GM13976 (cell line): ENCODE results near the gene LRCH4.

Experiments
- DNase-seq: peaks from one replicate; pipeline ENCODE4 v3.0.0; 2012; ENCODE audit warnings: low spot score
- in situ Hi-C: fragments of 300-500 bp; cut with MboI; formaldehyde crosslinking; loops from one replicate; pipeline ENCODE4 v1.12.0; 2022; ENCODE audit warnings: low sequenced_read_pairs, mixed read lengths, inconsistent platforms; ENCODE audit not compliant: unreplicated experiment
- TF ChIP-seq, protein P1 (sequence below): IDR thresholded peaks from 2 replicates; pipeline ENCODE4 v1.5.1; 2012; ENCODE audit warnings: borderline replicate concordance, mild to moderate bottlenecking; ENCODE audit not compliant: insufficient read depth; ENCODE audit errors: extremely low read depth, missing control alignments, control extremely low read depth

The LRCH4 gene

DNA sequence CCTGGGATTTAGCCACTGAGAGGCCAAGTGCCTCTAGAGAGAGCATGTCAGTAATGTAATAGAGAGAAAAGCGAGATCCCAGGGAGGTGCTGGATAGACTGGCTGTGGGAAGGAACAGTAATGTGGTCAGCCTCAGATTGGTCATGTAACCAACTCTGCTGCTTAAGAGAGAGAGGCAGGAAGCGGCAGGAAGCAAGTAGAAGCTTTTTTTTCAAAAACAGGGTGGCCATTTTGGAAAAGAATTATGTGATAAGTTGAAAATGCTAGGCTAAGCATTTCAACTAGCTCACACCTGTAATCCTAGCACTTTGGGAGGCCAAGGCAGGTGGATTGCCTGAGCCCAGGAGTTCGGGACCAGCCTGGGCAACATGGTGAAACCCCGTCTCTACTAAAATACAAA lies 12.5 kb upstream of the LRCH4 start:
- in situ Hi-C loops: no loop called here
- TF ChIP-seq, protein P1, sequence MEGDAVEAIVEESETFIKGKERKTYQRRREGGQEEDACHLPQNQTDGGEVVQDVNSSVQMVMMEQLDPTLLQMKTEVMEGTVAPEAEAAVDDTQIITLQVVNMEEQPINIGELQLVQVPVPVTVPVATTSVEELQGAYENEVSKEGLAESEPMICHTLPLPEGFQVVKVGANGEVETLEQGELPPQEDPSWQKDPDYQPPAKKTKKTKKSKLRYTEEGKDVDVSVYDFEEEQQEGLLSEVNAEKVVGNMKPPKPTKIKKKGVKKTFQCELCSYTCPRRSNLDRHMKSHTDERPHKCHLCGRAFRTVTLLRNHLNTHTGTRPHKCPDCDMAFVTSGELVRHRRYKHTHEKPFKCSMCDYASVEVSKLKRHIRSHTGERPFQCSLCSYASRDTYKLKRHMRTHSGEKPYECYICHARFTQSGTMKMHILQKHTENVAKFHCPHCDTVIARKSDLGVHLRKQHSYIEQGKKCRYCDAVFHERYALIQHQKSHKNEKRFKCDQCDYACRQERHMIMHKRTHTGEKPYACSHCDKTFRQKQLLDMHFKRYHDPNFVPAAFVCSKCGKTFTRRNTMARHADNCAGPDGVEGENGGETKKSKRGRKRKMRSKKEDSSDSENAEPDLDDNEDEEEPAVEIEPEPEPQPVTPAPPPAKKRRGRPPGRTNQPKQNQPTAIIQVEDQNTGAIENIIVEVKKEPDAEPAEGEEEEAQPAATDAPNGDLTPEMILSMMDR: no peak
- no peak for DNase-seq

- in situ Hi-C loops: no loop called here
- TF ChIP-seq, protein P1: no peak
- no peak for DNase-seq
Observed at GRCh38 chr7:100595188-100595587, 9.3 kb upstream of the LRCH4 start.

DNA sequence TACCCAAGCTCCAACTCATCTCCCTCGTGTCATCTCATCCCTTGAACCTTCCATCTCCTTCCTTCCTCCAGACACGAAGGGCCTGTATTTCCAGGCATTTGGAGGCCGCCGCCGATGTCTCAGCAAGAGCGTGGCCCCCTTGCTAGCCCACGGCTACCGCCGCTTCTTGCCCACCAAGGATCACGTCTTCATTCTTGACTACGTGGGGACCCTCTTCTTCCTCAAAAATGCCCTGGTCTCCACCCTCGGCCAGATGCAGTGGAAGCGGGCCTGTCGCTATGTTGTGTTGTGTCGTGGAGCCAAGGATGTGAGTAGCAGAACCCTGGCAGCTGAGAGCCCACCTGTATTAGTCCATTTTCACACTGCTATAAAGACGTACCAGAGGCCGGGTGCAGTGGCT lies 5.7 kb upstream of the LRCH4 start:
- in situ Hi-C loops: no loop called here
- no peak for DNase-seq
- TF ChIP-seq, protein P1: no peak

DNA sequence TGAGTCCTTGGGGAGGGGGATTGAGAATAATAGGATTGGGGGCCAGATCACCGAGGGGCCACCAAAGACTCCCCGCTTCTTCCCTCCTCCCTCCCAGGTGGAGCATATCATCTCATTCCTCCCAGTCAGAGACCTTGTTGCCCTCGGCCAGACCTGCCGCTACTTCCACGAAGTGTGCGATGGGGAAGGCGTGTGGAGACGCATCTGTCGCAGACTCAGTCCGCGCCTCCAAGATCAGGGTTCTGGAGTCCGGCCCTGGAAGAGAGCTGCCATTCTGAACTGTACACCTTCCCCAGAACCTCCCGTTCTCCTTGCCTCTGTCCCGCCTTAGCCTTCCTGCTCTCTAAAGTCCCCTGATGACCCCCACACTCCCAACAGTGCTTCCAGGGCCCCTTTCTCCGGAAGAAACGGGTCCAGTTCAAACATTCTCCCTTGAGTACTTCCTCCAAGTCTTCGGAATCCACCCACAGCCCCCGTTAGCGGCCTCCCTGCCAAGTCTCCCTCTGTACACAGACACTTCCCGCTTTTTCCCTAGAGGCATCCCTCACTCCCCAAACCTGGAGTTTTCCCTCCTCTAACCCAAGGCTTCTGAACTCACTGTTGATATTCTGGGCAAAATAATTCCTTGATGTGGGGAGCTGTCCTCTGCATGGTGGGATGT lies 4.3 kb upstream of the LRCH4 start:
- no peak for DNase-seq
- TF ChIP-seq, protein P1: no peak
- in situ Hi-C loops: no loop called here

DNA sequence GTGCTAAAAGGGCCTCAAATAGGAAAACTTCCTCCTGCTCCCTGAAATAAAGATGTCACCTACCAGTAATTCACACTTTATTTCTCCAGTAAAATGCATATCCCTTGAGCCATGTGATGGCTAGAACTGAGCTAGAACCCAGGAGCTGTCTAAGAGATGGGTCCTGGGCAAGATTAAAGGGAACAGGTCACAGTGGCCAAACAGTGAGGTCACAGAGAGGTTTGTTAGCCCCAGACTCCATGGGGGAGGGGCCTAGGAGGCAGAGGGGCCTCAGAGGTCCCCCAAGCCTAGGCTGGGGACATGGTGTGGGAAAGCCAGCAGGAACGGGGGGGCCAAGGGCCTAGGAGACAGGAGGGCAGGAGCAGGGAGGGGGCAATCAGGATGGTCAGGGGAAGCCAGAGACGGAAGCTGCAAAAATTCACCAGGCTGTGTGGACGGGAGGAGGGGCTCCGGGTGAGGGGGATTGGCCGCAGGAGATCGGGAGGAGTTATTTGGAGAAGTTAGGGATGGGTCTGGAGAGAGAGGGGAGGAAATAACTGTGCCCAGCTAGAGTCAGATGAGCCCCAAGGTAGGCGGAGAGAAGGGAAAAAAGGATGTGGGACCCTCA lies 3.5 kb upstream of the LRCH4 start:
- TF ChIP-seq, protein P1: no peak
- in situ Hi-C loops: no loop called here
- DNase-seq: no peak

DNA sequence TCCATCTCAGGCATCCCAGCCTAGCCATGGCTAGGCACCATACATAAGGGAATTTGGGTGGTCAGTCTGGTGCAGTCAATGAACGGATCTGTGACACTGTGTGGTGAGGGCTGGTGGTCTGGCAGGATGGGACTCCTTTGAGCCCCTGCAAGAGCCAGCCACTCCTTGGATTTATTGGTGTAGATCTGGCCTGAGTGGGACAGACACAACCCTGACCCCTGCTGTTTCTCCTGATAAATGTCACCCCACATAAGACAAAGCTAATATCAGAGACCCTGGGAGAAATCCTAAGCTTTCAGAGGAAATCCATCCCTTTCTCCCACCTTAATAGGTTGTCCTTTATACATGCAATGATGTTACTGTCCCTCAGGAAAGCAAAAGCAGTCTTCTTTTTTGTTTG lies 2.5 kb upstream of the LRCH4 start:
- TF ChIP-seq, protein P1: peak; percentile 44
- peak; percentile 60 for DNase-seq
- in situ Hi-C loops: no loop called here
